Muscle of leg (tissue), 11 donors: ENCODE data around the gene DAG1. TPM values are rescaled to one million over a fixed set of nuclear protein-coding genes. Genes with fewer than 3 reads are reported as not detected.

ENCODE experiments used
- DNase-seq: peaks from one replicate; pipeline ENCODE4 v3.0.0; 2013
- H3K27ac ChIP-seq: one replicate; pipeline ENCODE4 v1.5.1; 2013; ENCODE audit warnings: mild to moderate bottlenecking, low read length, control low read depth
- H3K27me3 ChIP-seq: one replicate; pipeline ENCODE4 v1.6.1; 2013; ENCODE audit warnings: low read length; ENCODE audit not compliant: control insufficient read depth, insufficient read depth
- H3K36me3 ChIP-seq: one replicate; pipeline ENCODE4 v1.6.1; 2013; ENCODE audit warnings: low read length; ENCODE audit not compliant: control insufficient read depth, insufficient read depth
- H3K4me1 ChIP-seq: one replicate; pipeline ENCODE4 v1.6.1; 2013; ENCODE audit warnings: low read length; ENCODE audit not compliant: control insufficient read depth, insufficient read depth
- H3K4me3 ChIP-seq: one replicate; pipeline ENCODE4 v1.5.1; 2013; ENCODE audit warnings: low read length, control low read depth
- H3K9me3 ChIP-seq: replicated peaks from 2 replicates; pipeline ENCODE4 v1.6.1; 2013; ENCODE audit warnings: low read depth, low read length; ENCODE audit not compliant: control insufficient read depth
- WGBS: methylation state at CpG from one replicate; pipeline ENCODE4 v1.1.5; 2013; ENCODE audit warnings: missing lambda C conversion rate; ENCODE audit not compliant: insufficient coverage; 5-methylcytosine and 5-hydroxymethylcytosine counted together
- polyA plus RNA-seq, 8 donors: library from polyadenylated mRNA; unstranded; fragments of 120-200 nt; gene quantifications; one replicate each; pipeline versions ENCODE4 v1.2.1 to v1.2.3, GENCODE V29; 2013; ENCODE audit warnings: inconsistent platforms in 1 of 8, low replicate concordance in 1 of 8; ENCODE audit not compliant: insufficient read length in 8 of 8, insufficient read depth in 1 of 8
- total RNA-seq: library from RNA; stranded (reverse); fragments of 120-200 nt; gene quantifications from one replicate; pipeline ENCODE4 v1.2.4, GENCODE V29; 2013

The DAG1 gene
- total and polyA plus RNA-seq, 9 donors, result 142 to 229 (median 197) TPM

GRCh38 chr3:49511639-49512038, 41.6 kb downstream of the DAG1 start:
- no peak overlapping the region for H3K27ac ChIP-seq
- H3K4me1 ChIP-seq, result peaks cover 3% of the 10 kb centered on the region
- H3K9me3 ChIP-seq, result no peaks in the 10 kb centered on the region
- WGBS, result no CpG with 5 or more reads among the region's 2 CpGs
- no peaks in the 10 kb centered on the region for H3K27me3 ChIP-seq
- DNase-seq, result no peak
- no peak overlapping the region for H3K4me3 ChIP-seq
- peaks cover 58% of the 10 kb centered on the region for H3K36me3 ChIP-seq

- H3K4me3 ChIP-seq, result no peak overlapping the region
- DNase-seq, result no peak
- peaks cover 10% of the 10 kb centered on the region for H3K4me1 ChIP-seq
- no CpG with 5 or more reads among the region's 1 CpG for WGBS
- no peak overlapping the region for H3K27ac ChIP-seq
- H3K36me3 ChIP-seq, result peaks cover 66% of the 10 kb centered on the region
- H3K9me3 ChIP-seq, result no peaks in the 10 kb centered on the region
- H3K27me3 ChIP-seq, result no peaks in the 10 kb centered on the region
These were observed 42.8 kb downstream of the DAG1 start for GRCh38 chr3:49512781-49513355.

GRCh38 chr3:49513494-49514124, 43.5 kb downstream of the DAG1 start:
- Histone ChIP-seq H3K9me3 (no peaks in the 10 kb centered on the region), H3K36me3 (peaks cover 74% of the 10 kb centered on the region), H3K4me3 (no peak overlapping the region), H3K27ac (no peak overlapping the region), H3K4me1 (peaks cover 16% of the 10 kb centered on the region), H3K27me3 (no peaks in the 10 kb centered on the region)
- 91% methylated on average over 3 of the region's 4 CpGs for WGBS
- DNase-seq, result no peak

GRCh38 chr3:49518016-49518415, 47.9 kb downstream of the DAG1 start:
- DNase-seq, result no peak
- peaks cover 81% of the 10 kb centered on the region for H3K36me3 ChIP-seq
- peaks cover 34% of the 10 kb centered on the region for H3K4me1 ChIP-seq
- H3K27ac ChIP-seq, result no peak overlapping the region
- no peaks in the 10 kb centered on the region for H3K9me3 ChIP-seq
- H3K27me3 ChIP-seq, result no peaks in the 10 kb centered on the region
- 76% methylated on average over 2 of the region's 3 CpGs for WGBS
- no peak overlapping the region for H3K4me3 ChIP-seq

- Histone ChIP-seq H3K9me3 (no peaks in the 10 kb centered on the region), H3K36me3 (peaks cover 80% of the 10 kb centered on the region), H3K27me3 (no peaks in the 10 kb centered on the region), H3K27ac (no peak overlapping the region), H3K4me3 (no peak overlapping the region), H3K4me1 (peaks cover 37% of the 10 kb centered on the region)
- 92% methylated on average over 4 of the region's 5 CpGs for whole genome bisulfite sequencing
- DNase-seq, result no peak
These were observed 48.4 kb downstream of the DAG1 start for GRCh38 chr3:49518441-49518840.

GRCh38 chr3:49519296-49519695, 49.2 kb downstream of the DAG1 start:
- Histone ChIP-seq H3K4me1 (peaks cover 45% of the 10 kb centered on the region), H3K27me3 (no peaks in the 10 kb centered on the region), H3K4me3 (no peak overlapping the region), H3K9me3 (no peaks in the 10 kb centered on the region), H3K36me3 (peaks cover 82% of the 10 kb centered on the region), H3K27ac (no peak overlapping the region)
- WGBS, result 76% methylated on average over 4 of the region's 6 CpGs
- DNase-seq, result peak; percentile 29

GRCh38 chr3:49519916-49520385, 49.9 kb downstream of the DAG1 start:
- no peak overlapping the region for H3K4me3 ChIP-seq
- 93% methylated on average over 2 of the region's 2 CpGs for WGBS
- no peaks in the 10 kb centered on the region for H3K27me3 ChIP-seq
- peaks cover 81% of the 10 kb centered on the region for H3K36me3 ChIP-seq
- H3K27ac ChIP-seq, result peak overlapping the region; percentile 7
- DNase-seq, result no peak
- peaks cover 45% of the 10 kb centered on the region for H3K4me1 ChIP-seq
- H3K9me3 ChIP-seq, result no peaks in the 10 kb centered on the region

GRCh38 chr3:49523756-49524747, 54.0 kb downstream of the DAG1 start:
- H3K36me3 ChIP-seq, result peaks cover 52% of the 10 kb centered on the region
- no peaks in the 10 kb centered on the region for H3K9me3 ChIP-seq
- H3K27me3 ChIP-seq, result no peaks in the 10 kb centered on the region
- no peak overlapping the region for H3K27ac ChIP-seq
- no peak overlapping the region for H3K4me3 ChIP-seq
- WGBS, result 79% methylated on average over 5 of the region's 5 CpGs
- peaks cover 27% of the 10 kb centered on the region for H3K4me1 ChIP-seq
- DNase-seq, result no peak

GRCh38 chr3:49529567-49529966, 59.5 kb downstream of the DAG1 start:
- Histone ChIP-seq H3K27me3 (no peaks in the 10 kb centered on the region), H3K36me3 (peaks cover 55% of the 10 kb centered on the region), H3K27ac (no peak overlapping the region), H3K4me3 (no peak overlapping the region), H3K9me3 (no peaks in the 10 kb centered on the region), H3K4me1 (peaks cover 5% of the 10 kb centered on the region)
- DNase-seq, result no peak

GRCh38 chr3:49530231-49530630, 60.2 kb downstream of the DAG1 start:
- H3K4me1 ChIP-seq, result peaks cover 11% of the 10 kb centered on the region
- 100% methylated on average over 1 of the region's 5 CpGs for WGBS

More at GRCh38 chr3:49530231-49530630, 60.2 kb downstream of the DAG1 start:
- no peak for DNase-seq
- no peaks in the 10 kb centered on the region for H3K9me3 ChIP-seq
- no peaks in the 10 kb centered on the region for H3K27me3 ChIP-seq
- no peak overlapping the region for H3K4me3 ChIP-seq
- peaks cover 56% of the 10 kb centered on the region for H3K36me3 ChIP-seq
- H3K27ac ChIP-seq, result no peak overlapping the region
